Prostate gland (tissue), 2 donors: ENCODE data around the gene SYTL2.

Experiments used
- POLR2A ChIP-seq: fragments of 450-650 bp; IDR thresholded peaks from one replicate; pipeline ENCODE4 v1.6.1; 2016; ENCODE audit warnings: antibody characterized with exemption, mild to moderate bottlenecking
- TF ChIP-seq, protein P1 (sequence below), 4 experiments: fragments of 200-600 bp in 2 of 4; fragments of 450-650 bp in 2 of 4; sonication (generic) in 2 of 4; IDR thresholded peaks; 1 replicate in 3 of 4; 2 replicates in 1 of 4; pipeline ENCODE4 v1.5.1; 2016 to 2019; ENCODE audit warnings: antibody characterized with exemption in 4 of 4, mild to moderate bottlenecking in 2 of 4, moderate library complexity in 2 of 4

DNA sequence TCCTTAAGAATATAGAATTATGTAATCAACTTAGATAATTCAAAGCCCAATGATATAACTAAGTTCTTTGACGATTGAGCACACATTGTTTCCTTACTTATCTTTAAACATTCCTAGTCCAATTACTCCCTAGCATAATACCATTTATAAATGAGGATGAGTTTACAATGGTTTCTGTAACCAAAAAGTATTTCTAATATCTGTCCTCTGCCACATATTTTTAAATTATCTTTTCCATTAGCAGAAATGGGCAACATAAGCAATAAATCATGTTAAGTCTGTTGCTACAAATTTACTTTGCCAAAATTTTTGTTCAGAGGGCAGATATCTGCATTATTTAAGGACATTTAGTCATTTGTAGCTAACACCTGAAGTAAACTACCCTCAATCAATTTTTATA lies 152.8 kb downstream of the SYTL2 start:
- TF ChIP-seq, protein P1, sequence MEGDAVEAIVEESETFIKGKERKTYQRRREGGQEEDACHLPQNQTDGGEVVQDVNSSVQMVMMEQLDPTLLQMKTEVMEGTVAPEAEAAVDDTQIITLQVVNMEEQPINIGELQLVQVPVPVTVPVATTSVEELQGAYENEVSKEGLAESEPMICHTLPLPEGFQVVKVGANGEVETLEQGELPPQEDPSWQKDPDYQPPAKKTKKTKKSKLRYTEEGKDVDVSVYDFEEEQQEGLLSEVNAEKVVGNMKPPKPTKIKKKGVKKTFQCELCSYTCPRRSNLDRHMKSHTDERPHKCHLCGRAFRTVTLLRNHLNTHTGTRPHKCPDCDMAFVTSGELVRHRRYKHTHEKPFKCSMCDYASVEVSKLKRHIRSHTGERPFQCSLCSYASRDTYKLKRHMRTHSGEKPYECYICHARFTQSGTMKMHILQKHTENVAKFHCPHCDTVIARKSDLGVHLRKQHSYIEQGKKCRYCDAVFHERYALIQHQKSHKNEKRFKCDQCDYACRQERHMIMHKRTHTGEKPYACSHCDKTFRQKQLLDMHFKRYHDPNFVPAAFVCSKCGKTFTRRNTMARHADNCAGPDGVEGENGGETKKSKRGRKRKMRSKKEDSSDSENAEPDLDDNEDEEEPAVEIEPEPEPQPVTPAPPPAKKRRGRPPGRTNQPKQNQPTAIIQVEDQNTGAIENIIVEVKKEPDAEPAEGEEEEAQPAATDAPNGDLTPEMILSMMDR (IDR thresholded peaks at IDR 0.05): no peak
- TF ChIP-seq POLR2A: no peak
